Loucy (cell line): ENCODE data around the gene YAP1.

Source experiments
- H2AFZ ChIP-seq: fragments of 200-600 bp; sonication (generic); 2 replicates; pipeline ENCODE4 v1.6.0; 2016; ENCODE audit warnings: antibody characterized with exemption, mild to moderate bottlenecking, low read length, moderate library complexity
- H3F3A ChIP-seq: fragments of 200-600 bp; 2 replicates; pipeline ENCODE4 v1.6.0; 2016; ENCODE audit warnings: antibody characterized with exemption, low read depth, mild to moderate bottlenecking
- H3K27me3 ChIP-seq: fragments of 200-600 bp; sonication (generic); 2 replicates; pipeline ENCODE4 v1.6.1; 2014; ENCODE audit warnings: low read length, mild to moderate bottlenecking; ENCODE audit not compliant: insufficient read depth, poor library complexity, severe bottlenecking
- H3K36me3 ChIP-seq: fragments of 200-600 bp; sonication (generic); 2 replicates; pipeline ENCODE4 v1.6.1; 2016; ENCODE audit warnings: low read length; ENCODE audit not compliant: insufficient read depth
- H3K4me1 ChIP-seq: fragments of 200-600 bp; sonication (generic); 2 replicates; pipeline ENCODE4 v1.5.1; 2014; ENCODE audit warnings: low read length, mild to moderate bottlenecking; ENCODE audit not compliant: insufficient read depth, poor library complexity, severe bottlenecking
- H3K4me2 ChIP-seq: fragments of 200-600 bp; sonication (generic); 2 replicates; pipeline ENCODE4 v1.6.0; 2014; ENCODE audit warnings: antibody characterized with exemption, low read length, low read depth, mild to moderate bottlenecking; ENCODE audit not compliant: poor library complexity, severe bottlenecking
- H3K4me3 ChIP-seq: fragments of 200-600 bp; sonication (generic); 2 replicates; pipeline ENCODE4 v1.5.1; 2014; ENCODE audit warnings: low read length, mild to moderate bottlenecking, mixed read lengths; ENCODE audit not compliant: poor library complexity, severe bottlenecking
- H3K79me2 ChIP-seq: fragments of 200-600 bp; sonication (generic); 2 replicates; pipeline ENCODE4 v1.6.1; 2014; ENCODE audit warnings: low read length; ENCODE audit not compliant: insufficient read depth
- H3K9ac ChIP-seq: fragments of 200-600 bp; sonication (generic); 2 replicates; pipeline ENCODE4 v1.6.0; 2014; ENCODE audit warnings: mild to moderate bottlenecking, low read depth, low read length, moderate library complexity; ENCODE audit not compliant: poor library complexity, severe bottlenecking
- H3K9me2 ChIP-seq: fragments of 200-600 bp; sonication (generic); replicated peaks from 2 replicates; pipeline ENCODE4 v1.6.1; 2016; ENCODE audit warnings: low read depth, low read length, mixed read lengths
- H3K9me3 ChIP-seq: fragments of 200-600 bp; sonication (generic); 2 replicates; pipeline ENCODE4 v1.6.1; 2014; ENCODE audit warnings: mild to moderate bottlenecking, antibody characterized with exemption, low read length, low read depth; ENCODE audit not compliant: insufficient read depth
- H4K20me1 ChIP-seq: fragments of 200-600 bp; sonication (generic); 2 replicates; pipeline ENCODE4 v1.6.0; 2014; ENCODE audit warnings: antibody characterized with exemption, low read length, mild to moderate bottlenecking; ENCODE audit not compliant: insufficient read depth, poor library complexity, severe bottlenecking
- EZH2phosphoT487 ChIP-seq: fragments of 200-600 bp; IDR thresholded peaks from 2 replicates; pipeline ENCODE4 v1.6.1; 2018; ENCODE audit warnings: antibody characterized with exemption, mild to moderate bottlenecking, moderate library complexity, borderline replicate concordance
- TF ChIP-seq, protein P1 (sequence below): fragments of 200-600 bp; sonication (generic); conservative IDR thresholded peaks from 2 replicates; pipeline ENCODE4 v1.5.1; 2014; ENCODE audit warnings: mild to moderate bottlenecking, antibody characterized with exemption, low read length

Gene YAP1

GRCh38 chr11:102153082-102153481 is 42.8 kb downstream of the YAP1 start:
- Histone ChIP-seq H3K4me1 (no peaks in the 10 kb centered on the region), H2AFZ (no peak overlapping the region), H3K79me2 (no peaks in the 10 kb centered on the region), H3K9me2 (no peaks in the 10 kb centered on the region), H3K4me3 (no peak overlapping the region), H4K20me1 (no peaks in the 10 kb centered on the region), H3K36me3 (no peaks in the 10 kb centered on the region), H3K27me3 (no peaks in the 10 kb centered on the region), H3K9ac (no peak overlapping the region), H3F3A (no peaks in the 10 kb centered on the region), H3K4me2 (no peak overlapping the region), H3K9me3 (no peaks in the 10 kb centered on the region)
- TF ChIP-seq, protein P1, sequence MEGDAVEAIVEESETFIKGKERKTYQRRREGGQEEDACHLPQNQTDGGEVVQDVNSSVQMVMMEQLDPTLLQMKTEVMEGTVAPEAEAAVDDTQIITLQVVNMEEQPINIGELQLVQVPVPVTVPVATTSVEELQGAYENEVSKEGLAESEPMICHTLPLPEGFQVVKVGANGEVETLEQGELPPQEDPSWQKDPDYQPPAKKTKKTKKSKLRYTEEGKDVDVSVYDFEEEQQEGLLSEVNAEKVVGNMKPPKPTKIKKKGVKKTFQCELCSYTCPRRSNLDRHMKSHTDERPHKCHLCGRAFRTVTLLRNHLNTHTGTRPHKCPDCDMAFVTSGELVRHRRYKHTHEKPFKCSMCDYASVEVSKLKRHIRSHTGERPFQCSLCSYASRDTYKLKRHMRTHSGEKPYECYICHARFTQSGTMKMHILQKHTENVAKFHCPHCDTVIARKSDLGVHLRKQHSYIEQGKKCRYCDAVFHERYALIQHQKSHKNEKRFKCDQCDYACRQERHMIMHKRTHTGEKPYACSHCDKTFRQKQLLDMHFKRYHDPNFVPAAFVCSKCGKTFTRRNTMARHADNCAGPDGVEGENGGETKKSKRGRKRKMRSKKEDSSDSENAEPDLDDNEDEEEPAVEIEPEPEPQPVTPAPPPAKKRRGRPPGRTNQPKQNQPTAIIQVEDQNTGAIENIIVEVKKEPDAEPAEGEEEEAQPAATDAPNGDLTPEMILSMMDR, result no peak
- TF ChIP-seq EZH2phosphoT487, result no peak

- Histone ChIP-seq H3K9me3 (no peaks in the 10 kb centered on the region), H4K20me1 (no peaks in the 10 kb centered on the region), H3K79me2 (no peaks in the 10 kb centered on the region), H3K4me3 (no peak overlapping the region), H3K9ac (no peak overlapping the region), H3K36me3 (no peaks in the 10 kb centered on the region), H3K27me3 (no peaks in the 10 kb centered on the region), H3F3A (no peaks in the 10 kb centered on the region), H3K4me1 (no peaks in the 10 kb centered on the region), H3K4me2 (no peak overlapping the region), H3K9me2 (no peaks in the 10 kb centered on the region), H2AFZ (no peak overlapping the region)
- no peak for TF ChIP-seq EZH2phosphoT487
- TF ChIP-seq, protein P1, result no peak
Observed at GRCh38 chr11:102154806-102155205, 44.6 kb downstream of the YAP1 start.

DNA sequence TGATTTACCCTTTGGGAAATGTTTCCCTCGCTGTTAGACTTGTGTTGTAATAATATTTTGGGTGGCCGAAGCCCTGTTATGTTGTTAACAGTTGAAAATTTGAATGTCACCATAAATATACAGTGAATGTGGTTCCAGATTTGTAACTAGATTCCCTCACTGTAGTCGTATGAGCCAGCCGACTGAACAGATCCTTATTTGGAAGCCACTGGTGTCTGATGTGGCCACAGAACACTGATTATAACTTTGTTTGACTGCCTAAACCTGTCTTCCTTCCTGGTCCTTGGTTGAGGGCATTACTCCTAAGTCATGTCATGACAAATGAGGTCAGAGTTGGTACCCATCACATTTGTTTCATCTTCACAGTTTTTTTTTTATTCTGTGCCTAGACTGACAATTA is 45.4 kb downstream of the YAP1 start:
- no peaks in the 10 kb centered on the region for H3K79me2 ChIP-seq
- no peak overlapping the region for H3K4me2 ChIP-seq
- no peaks in the 10 kb centered on the region for H3K9me2 ChIP-seq
- H2AFZ ChIP-seq, result no peak overlapping the region
- H4K20me1 ChIP-seq, result no peaks in the 10 kb centered on the region
- no peaks in the 10 kb centered on the region for H3F3A ChIP-seq
- no peaks in the 10 kb centered on the region for H3K27me3 ChIP-seq
- no peaks in the 10 kb centered on the region for H3K9me3 ChIP-seq
- no peak for TF ChIP-seq EZH2phosphoT487
- TF ChIP-seq, protein P1, result no peak
- H3K4me1 ChIP-seq, result no peaks in the 10 kb centered on the region
- no peaks in the 10 kb centered on the region for H3K36me3 ChIP-seq
- no peak overlapping the region for H3K4me3 ChIP-seq
- no peak overlapping the region for H3K9ac ChIP-seq
